GM12891 (cell line): Measurements from ENCODE around the gene PGBD5.

Source experiments
- POLR2A ChIP-seq: IDR thresholded peaks from 2 replicates; pipeline ENCODE4 v1.6.1; 2011; ENCODE audit warnings: low read depth, low read length, control low read depth
- POLR2AphosphoS5 ChIP-seq: IDR thresholded peaks from 2 replicates; pipeline ENCODE4 v1.6.1; 2011; ENCODE audit warnings: low read depth, low read length, control low read depth
- POU2F2 ChIP-seq: IDR thresholded peaks from 2 replicates; pipeline ENCODE4 v1.6.1; 2011; ENCODE audit warnings: low read depth, mild to moderate bottlenecking, control low read depth, low read length, moderate library complexity
- SPI1 ChIP-seq: IDR thresholded peaks from 2 replicates; pipeline ENCODE4 v1.6.1; 2011; ENCODE audit warnings: low read depth, low read length, control low read depth
- TAF1 ChIP-seq: IDR thresholded peaks from 2 replicates; pipeline ENCODE4 v1.6.1; 2011; ENCODE audit warnings: low read depth, low read length, control low read depth

- TF ChIP-seq POLR2A (no peak), POU2F2 (no peak), SPI1 (no peak), POLR2AphosphoS5 (no peak), TAF1 (no peak)
Measured at GRCh38 chr1:230281556-230281955, 144.6 kb downstream of the PGBD5 start.
